Fibroblast of pulmonary artery (primary cell): Measurements from ENCODE around the gene UGT2B7.
"Not testable (repeated sequence)": the region's sequence is repeated elsewhere in the genome, so short reads cannot be mapped to it uniquely, and the experiment has no call there.

ENCODE experiments used
- DNase-seq: peaks from one replicate; pipeline ENCODE4 v3.0.0-alpha.2; 2010; ENCODE audit warnings: low read depth
- H3K4me3 ChIP-seq: replicated peaks from 2 replicates; pipeline ENCODE4 v1.5.1; 2011; ENCODE audit warnings: low read depth, mild to moderate bottlenecking, control low read depth, low read length, moderate library complexity
- TF ChIP-seq, protein P1 (sequence below): IDR thresholded peaks from 2 replicates; pipeline ENCODE4 v1.5.1; 2011; ENCODE audit warnings: mild to moderate bottlenecking, control low read depth, low read length, inconsistent platforms; ENCODE audit errors: missing control alignments

The UGT2B7 gene

GRCh38 chr4:69096111-69096656 lies at the start of gene UGT2B7:
TSS of gene UGT2B7 (plus strand) at chr4:69096474. CDS start at chr4:69096521, 47 bp downstream.
- DNase-seq, result no peak
- no peak within 1 kb of the TSS for H3K4me3 ChIP-seq
- TF ChIP-seq, protein P1, sequence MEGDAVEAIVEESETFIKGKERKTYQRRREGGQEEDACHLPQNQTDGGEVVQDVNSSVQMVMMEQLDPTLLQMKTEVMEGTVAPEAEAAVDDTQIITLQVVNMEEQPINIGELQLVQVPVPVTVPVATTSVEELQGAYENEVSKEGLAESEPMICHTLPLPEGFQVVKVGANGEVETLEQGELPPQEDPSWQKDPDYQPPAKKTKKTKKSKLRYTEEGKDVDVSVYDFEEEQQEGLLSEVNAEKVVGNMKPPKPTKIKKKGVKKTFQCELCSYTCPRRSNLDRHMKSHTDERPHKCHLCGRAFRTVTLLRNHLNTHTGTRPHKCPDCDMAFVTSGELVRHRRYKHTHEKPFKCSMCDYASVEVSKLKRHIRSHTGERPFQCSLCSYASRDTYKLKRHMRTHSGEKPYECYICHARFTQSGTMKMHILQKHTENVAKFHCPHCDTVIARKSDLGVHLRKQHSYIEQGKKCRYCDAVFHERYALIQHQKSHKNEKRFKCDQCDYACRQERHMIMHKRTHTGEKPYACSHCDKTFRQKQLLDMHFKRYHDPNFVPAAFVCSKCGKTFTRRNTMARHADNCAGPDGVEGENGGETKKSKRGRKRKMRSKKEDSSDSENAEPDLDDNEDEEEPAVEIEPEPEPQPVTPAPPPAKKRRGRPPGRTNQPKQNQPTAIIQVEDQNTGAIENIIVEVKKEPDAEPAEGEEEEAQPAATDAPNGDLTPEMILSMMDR, result no peak

DNA sequence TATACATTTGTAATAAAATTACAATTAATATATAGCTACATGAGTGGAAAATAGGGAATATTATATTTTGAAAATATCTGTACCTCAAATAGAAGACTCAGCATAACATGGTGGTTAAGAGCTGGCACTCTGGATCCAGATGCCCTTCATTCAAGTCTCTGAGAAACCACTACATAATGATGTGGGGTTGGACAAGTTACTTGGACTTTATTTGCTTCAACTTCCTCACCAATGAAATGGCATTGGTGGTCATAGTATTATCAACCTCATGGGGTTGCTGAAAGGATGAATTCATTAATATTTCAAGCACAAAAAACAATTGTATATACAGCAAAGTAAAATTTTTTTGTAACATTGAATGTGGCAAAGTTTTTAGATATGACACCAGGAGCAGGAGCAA lies 46.4 kb upstream of the UGT2B7 start:
- TF ChIP-seq, protein P1, result no peak
- no peak for DNase-seq
- H3K4me3 ChIP-seq, result no peak overlapping the region

GRCh38 chr4:69050853-69051575 lies 45.3 kb upstream of the UGT2B7 start:
- H3K4me3 ChIP-seq, DNase-seq: not testable (repeated sequence)

GRCh38 chr4:69051576-69051943 lies 44.7 kb upstream of the UGT2B7 start:
- H3K4me3 ChIP-seq, result no peak overlapping the region
- TF ChIP-seq, protein P1, result no peak
- no peak for DNase-seq

DNA sequence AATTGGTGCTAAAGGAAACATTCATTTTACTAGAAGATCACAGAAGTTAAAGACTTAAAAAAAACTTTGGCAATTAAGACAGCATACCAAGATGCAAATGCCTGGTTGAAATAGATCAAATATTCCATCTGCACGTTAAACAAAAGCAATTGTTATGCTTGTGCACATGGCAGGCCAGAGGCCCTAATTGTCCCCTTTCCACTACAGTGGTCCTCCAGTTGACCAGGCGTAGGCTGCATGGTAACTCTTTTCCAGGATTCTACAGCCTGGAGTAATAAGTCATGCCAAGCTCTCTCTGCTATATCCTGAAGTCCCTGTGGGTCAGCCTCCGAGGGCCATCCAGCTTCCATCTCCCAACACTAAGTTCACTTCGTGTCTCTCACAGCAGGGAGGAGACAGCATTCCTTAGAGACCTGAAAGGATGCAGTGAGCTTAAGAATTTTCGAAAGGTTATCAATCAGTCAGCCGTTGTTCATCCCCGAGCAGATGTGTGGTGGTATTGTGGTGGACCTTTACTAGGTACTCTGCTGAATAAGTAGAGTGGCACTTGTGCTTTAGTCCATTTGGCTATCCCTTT lies 42.9 kb upstream of the UGT2B7 start:
- not testable (repeated sequence) for DNase-seq, H3K4me3 ChIP-seq

DNA sequence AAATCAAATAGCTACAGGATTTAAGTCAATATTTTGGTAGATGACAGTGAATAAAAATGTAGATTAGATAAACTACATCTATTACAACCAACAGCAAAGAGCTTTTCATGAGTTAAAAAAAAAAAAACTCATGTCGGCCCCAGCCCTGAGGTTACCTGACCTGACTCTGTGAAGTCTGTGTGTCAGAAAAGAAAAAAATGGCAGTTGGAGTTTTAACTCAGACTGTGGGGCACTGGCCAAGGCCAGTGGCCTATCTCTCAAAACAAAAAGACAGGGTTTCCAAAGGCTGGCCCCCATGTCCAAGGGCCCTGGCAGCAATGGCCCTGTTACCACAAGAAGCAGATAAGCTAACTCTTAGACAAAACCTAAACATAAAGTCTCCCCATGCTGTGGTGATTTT lies 42.2 kb upstream of the UGT2B7 start:
- DNase-seq, result not testable (repeated sequence)

DNA sequence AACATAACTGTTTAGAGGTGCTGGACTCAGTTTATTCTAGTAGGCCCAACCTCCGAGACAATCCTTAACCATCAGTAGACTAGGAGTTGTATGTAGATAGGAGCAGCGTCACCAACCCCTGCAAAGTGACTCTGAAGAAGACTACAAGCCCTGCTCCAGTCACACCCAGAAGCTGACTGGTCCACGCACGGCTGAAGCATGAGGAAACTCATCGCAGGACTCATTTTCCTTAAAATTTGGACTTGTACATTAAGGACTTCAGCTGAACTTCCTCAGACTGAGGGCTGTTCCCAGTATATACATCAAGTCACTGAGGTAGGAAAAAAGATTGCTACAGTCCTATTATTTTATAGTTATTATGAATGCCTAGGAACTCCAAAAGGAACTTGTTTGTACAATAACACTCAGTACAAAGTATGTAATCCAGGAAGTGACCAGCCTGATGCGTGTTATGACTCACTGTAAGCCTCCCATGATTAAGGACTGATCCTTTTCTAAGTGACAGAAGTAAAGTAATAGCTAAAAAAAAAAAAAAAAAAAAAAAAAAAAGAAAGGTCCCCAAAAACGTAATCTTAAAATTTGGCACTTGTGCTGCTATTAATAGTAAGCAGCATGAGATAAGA lies 41.6 kb upstream of the UGT2B7 start:
- TF ChIP-seq, protein P1, result no peak
- peak; percentile 95 for DNase-seq
- no peak overlapping the region for H3K4me3 ChIP-seq

More for the DNA sequence above, 42.2 kb upstream of the UGT2B7 start:
- not testable (repeated sequence) for H3K4me3 ChIP-seq

DNA sequence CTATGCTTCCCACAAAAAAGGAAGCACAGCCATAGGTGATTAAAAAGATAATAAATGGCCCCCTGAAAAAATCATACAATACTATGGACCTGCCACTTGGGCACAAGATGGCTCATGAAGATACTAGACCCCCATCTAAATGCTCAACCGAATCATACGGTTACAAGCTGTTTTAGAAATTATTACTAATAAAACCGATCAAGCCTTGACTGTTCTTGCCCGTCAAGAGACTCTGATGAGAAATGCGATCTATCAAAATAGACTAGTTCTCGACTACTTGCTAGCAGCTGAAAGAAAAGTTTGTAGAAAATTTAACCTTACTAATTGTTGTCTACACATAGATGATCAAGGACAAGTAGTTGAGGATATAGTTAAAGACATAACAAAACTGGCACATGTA lies 40.1 kb upstream of the UGT2B7 start:
- no peak overlapping the region for H3K4me3 ChIP-seq
- TF ChIP-seq, protein P1, result no peak
- DNase-seq, result no peak
